Vagina (tissue), 2 donors: Measurements from ENCODE around the gene RFC4. TPM values are rescaled to one million over a fixed set of nuclear protein-coding genes. Genes with fewer than 3 reads are reported as not detected.

Experiments
- DNase-seq, 2 donors: peaks; one replicate each; pipeline ENCODE4 v3.0.0-alpha.2; 2017; ENCODE audit errors: extremely low spot score in 2 of 2
- H3K27ac ChIP-seq: fragments of 200-600 bp; sonication (generic); one replicate; pipeline ENCODE4 v1.5.1; 2019
- H3K27me3 ChIP-seq: fragments of 200-600 bp; sonication (generic); one replicate; pipeline ENCODE4 v1.5.1; 2019
- H3K36me3 ChIP-seq, 2 donors: fragments of 200-600 bp; sonication (generic); one replicate each; pipeline ENCODE4 v1.5.1; 2017 to 2019
- H3K4me1 ChIP-seq: fragments of 200-600 bp; sonication (generic); one replicate; pipeline ENCODE4 v1.5.1; 2019
- H3K4me3 ChIP-seq, 2 donors: fragments of 200-600 bp; sonication (generic); 1 replicate in 1 of 2; 2 replicates in 1 of 2; pipeline ENCODE4 v1.5.1; 2016 to 2019
- H3K9me3 ChIP-seq: fragments of 200-600 bp; sonication (generic); one replicate; pipeline ENCODE4 v1.5.1; 2019
- POLR2A ChIP-seq, 2 donors: fragments of 450-650 bp; IDR thresholded peaks; one replicate each; pipeline ENCODE4 v1.6.1; 2017; ENCODE audit warnings: antibody characterized with exemption in 2 of 2, mild to moderate bottlenecking in 2 of 2, moderate library complexity in 2 of 2
- POLR2AphosphoS5 ChIP-seq, 2 donors: sonication (generic); formaldehyde crosslinking; IDR thresholded peaks; one replicate each; pipeline ENCODE4 v1.9.0; 2017; ENCODE audit warnings: antibody characterized with exemption in 2 of 2, mild to moderate bottlenecking in 2 of 2, low read depth in 1 of 2; ENCODE audit not compliant: insufficient read depth in 1 of 2
- intact Hi-C: fragments of 100-400 bp; cut with DNase I; formaldehyde crosslinking; loops from one replicate; pipeline ENCODE4 v1.15.1; 2023
- total RNA-seq: library from RNA; depleted of rRNA; stranded (reverse); fragments of >200 nt; gene quantifications from one replicate; pipeline ENCODE4 v1.2.3, GENCODE V29; 2016
- TF ChIP-seq, protein P1 (sequence below), 3 experiments: fragments of 450-650 bp in 2 of 3; fragments of 200-600 bp in 1 of 3; sonication (generic) in 1 of 3; IDR thresholded peaks; one replicate each; pipeline ENCODE4 v1.5.1; 2017 to 2019; ENCODE audit warnings: antibody characterized with exemption in 3 of 3, mild to moderate bottlenecking in 2 of 3, moderate library complexity in 2 of 3

RFC4 gene
- total RNA-seq, 1 donor from 2014 or later = 8.3 TPM

DNA sequence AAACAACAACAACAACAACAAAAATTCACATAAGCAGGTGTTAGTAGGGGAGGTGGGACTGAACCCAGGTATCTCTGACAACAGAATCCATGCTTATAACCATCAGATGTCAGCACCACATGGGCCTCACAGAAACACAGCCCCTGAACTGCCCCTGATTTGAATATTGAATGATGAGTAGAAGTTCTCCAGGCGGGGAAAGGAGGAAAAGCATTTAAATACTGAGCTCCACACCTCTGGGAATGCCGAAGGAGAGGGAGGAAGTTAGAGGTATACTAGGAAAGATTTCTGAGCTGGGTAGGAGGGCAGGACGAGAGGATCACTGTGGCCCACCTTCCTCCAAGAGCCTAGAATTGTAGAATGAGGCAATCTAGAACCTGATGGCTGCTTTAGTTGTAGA, 54.8 kb downstream of the RFC4 start:
- Histone ChIP-seq H3K27me3 (no peaks in the 10 kb centered on the region), H3K27ac (no peak overlapping the region), H3K4me1 (no peaks in the 10 kb centered on the region), H3K9me3 (no peaks in the 10 kb centered on the region), H3K4me3 (no peak overlapping the region), H3K36me3 (no peaks in the 10 kb centered on the region)
- TF ChIP-seq POLR2A (IDR thresholded peaks at IDR 0.05) (no peak), POLR2AphosphoS5 (IDR thresholded peaks at IDR 0.05; ENCODE audit: insufficient read depth in 1 of 2, low read depth in 1 of 2) (no peak)
- TF ChIP-seq, protein P1, sequence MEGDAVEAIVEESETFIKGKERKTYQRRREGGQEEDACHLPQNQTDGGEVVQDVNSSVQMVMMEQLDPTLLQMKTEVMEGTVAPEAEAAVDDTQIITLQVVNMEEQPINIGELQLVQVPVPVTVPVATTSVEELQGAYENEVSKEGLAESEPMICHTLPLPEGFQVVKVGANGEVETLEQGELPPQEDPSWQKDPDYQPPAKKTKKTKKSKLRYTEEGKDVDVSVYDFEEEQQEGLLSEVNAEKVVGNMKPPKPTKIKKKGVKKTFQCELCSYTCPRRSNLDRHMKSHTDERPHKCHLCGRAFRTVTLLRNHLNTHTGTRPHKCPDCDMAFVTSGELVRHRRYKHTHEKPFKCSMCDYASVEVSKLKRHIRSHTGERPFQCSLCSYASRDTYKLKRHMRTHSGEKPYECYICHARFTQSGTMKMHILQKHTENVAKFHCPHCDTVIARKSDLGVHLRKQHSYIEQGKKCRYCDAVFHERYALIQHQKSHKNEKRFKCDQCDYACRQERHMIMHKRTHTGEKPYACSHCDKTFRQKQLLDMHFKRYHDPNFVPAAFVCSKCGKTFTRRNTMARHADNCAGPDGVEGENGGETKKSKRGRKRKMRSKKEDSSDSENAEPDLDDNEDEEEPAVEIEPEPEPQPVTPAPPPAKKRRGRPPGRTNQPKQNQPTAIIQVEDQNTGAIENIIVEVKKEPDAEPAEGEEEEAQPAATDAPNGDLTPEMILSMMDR (IDR thresholded peaks at IDR 0.05) = no peak
- DNase-seq = no peak
- intact Hi-C loops = no loop called here

DNA sequence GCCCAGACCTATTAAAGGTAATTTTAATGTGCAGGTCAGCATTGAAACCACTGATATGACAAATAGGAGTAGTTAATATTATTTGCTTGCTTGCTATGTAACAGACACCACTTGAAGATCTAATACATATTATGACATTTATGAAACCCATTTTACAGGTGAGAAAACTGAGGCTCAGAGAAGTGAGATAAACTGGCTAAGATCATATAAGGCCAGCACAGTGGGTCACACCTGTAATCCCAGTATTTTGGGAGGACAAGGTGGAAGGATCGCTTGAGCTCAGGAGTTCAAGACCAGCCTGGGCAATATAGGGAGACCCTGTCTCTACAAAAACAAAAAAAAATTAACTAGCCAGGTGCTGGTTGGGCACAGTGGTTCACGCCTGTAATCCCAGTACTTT, 56.0 kb downstream of the RFC4 start:
- DNase-seq = no peak
- no peak for TF ChIP-seq POLR2AphosphoS5 (IDR thresholded peaks at IDR 0.05; ENCODE audit: insufficient read depth in 1 of 2, low read depth in 1 of 2)
- TF ChIP-seq POLR2A (IDR thresholded peaks at IDR 0.05) = no peak
- TF ChIP-seq, protein P1 (IDR thresholded peaks at IDR 0.05) = no peak
- Histone ChIP-seq H3K4me1 (no peaks in the 10 kb centered on the region), H3K36me3 (no peaks in the 10 kb centered on the region), H3K27me3 (no peaks in the 10 kb centered on the region), H3K27ac (no peak overlapping the region), H3K9me3 (no peaks in the 10 kb centered on the region), H3K4me3 (no peak overlapping the region)
- intact Hi-C loops = no loop called here

DNA sequence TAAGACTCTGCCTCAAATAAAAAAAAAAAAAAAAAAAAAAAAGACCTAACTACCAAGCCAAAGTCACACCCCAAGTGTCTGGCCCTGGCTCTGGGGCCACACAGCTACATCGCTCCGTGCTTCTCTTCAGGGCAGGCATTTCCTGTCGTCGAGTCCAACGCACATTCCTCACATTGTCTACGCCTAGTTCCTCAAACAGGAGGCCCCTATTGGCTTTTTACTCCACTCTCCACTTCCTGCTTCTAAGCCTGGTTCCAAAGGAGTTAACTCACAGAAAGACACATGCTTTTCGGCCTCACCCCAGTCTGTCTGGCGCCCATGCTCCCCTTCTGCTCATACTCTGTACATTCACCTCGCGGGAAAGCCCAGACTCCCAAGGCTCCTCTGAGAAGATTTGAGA, 60.3 kb downstream of the RFC4 start:
- Histone ChIP-seq H3K27me3 (no peaks in the 10 kb centered on the region), H3K36me3 (no peaks in the 10 kb centered on the region), H3K4me3 (no peak overlapping the region), H3K27ac (no peak overlapping the region), H3K4me1 (no peaks in the 10 kb centered on the region), H3K9me3 (no peaks in the 10 kb centered on the region)
- intact Hi-C loops = no loop called here
- no peak for DNase-seq
- no peak for TF ChIP-seq POLR2A (IDR thresholded peaks at IDR 0.05)
- no peak for TF ChIP-seq POLR2AphosphoS5 (IDR thresholded peaks at IDR 0.05; ENCODE audit: insufficient read depth in 1 of 2, low read depth in 1 of 2)
- TF ChIP-seq, protein P1 (IDR thresholded peaks at IDR 0.05) = no peak

DNA sequence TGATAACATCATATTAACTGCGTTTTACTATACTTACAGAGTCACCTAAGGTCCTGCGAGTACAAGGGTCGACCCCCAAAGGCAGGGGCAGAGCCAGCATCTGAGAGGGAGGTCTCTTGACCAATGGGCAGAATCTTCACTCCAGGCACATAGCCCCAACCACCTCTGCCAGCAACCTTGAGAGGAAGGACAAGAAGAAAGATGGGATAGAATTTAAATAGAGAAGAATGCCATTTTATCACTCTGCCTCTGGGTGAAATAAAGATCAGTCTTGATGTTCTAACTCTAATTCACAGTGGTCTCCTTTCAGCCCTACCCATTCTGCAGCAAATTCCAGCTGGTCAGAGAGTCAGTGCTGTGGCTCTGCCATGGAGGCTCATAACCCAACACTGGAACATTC, 62.6 kb downstream of the RFC4 start:
- DNase-seq = no peak
- no peak overlapping the region for H3K27ac ChIP-seq
- H3K4me3 ChIP-seq = no peak overlapping the region
- intact Hi-C loops = no loop called here
- no peaks in the 10 kb centered on the region for H3K9me3 ChIP-seq
- no peaks in the 10 kb centered on the region for H3K4me1 ChIP-seq
- no peaks in the 10 kb centered on the region for H3K27me3 ChIP-seq
- no peaks in the 10 kb centered on the region for H3K36me3 ChIP-seq
- TF ChIP-seq, protein P1 (IDR thresholded peaks at IDR 0.05) = no peak
- no peak for TF ChIP-seq POLR2AphosphoS5 (IDR thresholded peaks at IDR 0.05; ENCODE audit: insufficient read depth in 1 of 2, low read depth in 1 of 2)
- TF ChIP-seq POLR2A (IDR thresholded peaks at IDR 0.05) = no peak

DNA sequence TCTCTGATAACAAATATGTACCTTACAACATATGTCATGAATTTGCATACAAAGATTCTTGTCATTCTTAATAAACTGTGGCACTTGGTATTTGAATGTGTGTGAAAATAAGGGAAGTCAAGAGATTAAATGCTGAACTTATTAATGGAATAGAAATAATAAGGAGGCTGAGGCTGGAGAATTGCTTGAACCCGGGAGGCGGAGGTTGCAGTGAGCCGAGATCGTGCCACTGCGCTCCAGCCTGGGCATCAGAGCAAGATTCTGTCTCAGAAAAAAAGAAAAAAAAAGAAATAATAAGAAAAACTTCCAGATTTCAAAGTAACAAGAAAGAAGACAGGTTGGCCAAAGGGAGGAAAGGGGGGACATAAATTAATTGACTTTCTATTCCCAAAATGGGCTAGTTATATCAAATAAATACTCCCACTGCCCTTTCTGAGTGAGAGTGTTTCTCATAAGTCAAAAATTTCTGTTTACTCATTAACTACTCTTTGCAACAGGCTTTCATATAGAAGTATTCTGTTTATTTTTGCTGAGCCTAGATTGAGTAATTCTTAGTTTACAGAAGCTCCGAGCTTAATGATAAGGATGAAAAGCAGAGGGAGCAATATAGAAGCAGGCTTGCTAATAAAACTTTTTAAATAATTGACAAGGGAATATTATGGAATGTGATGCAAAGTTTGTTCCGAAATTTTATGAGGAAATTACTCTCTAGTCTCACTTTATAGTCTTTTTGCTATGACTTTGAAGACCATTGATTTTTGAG, 63.5 kb downstream of the RFC4 start:
- Histone ChIP-seq H3K4me1 (no peaks in the 10 kb centered on the region), H3K9me3 (no peaks in the 10 kb centered on the region), H3K27me3 (no peaks in the 10 kb centered on the region), H3K36me3 (no peaks in the 10 kb centered on the region), H3K4me3 (no peak overlapping the region), H3K27ac (no peak overlapping the region)
- DNase-seq = no peak
- intact Hi-C loops = no loop called here
- TF ChIP-seq, protein P1 (IDR thresholded peaks at IDR 0.05) = no peak
- TF ChIP-seq POLR2AphosphoS5 (IDR thresholded peaks at IDR 0.05; ENCODE audit: insufficient read depth in 1 of 2, low read depth in 1 of 2) (no peak), POLR2A (IDR thresholded peaks at IDR 0.05) (no peak)
